Nephron progenitor cell (in vitro differentiated cells): ENCODE measurements around the gene KLHL25.

Experiments
- DNase-seq: peaks from one replicate; pipeline ENCODE4 v3.0.0; 2021
- H3K27ac Mint-ChIP-seq: 2 replicates; pipeline ENCODE4 v1.8.0; 2021; ENCODE audit warnings: mild to moderate bottlenecking, moderate library complexity, mixed read lengths
- H3K27me3 Mint-ChIP-seq: 2 replicates; pipeline ENCODE4 v1.8.0; 2021; ENCODE audit warnings: mild to moderate bottlenecking, low read depth, mixed read lengths; ENCODE audit not compliant: poor library complexity
- H3K36me3 Mint-ChIP-seq: 2 replicates; pipeline ENCODE4 v1.8.0; 2021; ENCODE audit warnings: low read depth, mixed read lengths
- H3K4me1 Mint-ChIP-seq: 2 replicates; pipeline ENCODE4 v1.8.0; 2021; ENCODE audit warnings: mixed read lengths
- H3K4me3 Mint-ChIP-seq: 2 replicates; pipeline ENCODE4 v1.8.0; 2021; ENCODE audit warnings: mild to moderate bottlenecking, moderate library complexity, mixed read lengths
- H3K9me3 Mint-ChIP-seq: 2 replicates; pipeline ENCODE4 v1.8.0; 2021; ENCODE audit warnings: mild to moderate bottlenecking, moderate library complexity, mixed read lengths
- CTCF ChIP-seq: fragments of 200-600 bp; sonication (generic); IDR thresholded peaks from 2 replicates; pipeline ENCODE4 v1.5.0; 2021; ENCODE audit warnings: antibody characterized with exemption

KLHL25 gene

GRCh38 chr15:85766001-85766831, 28.5 kb downstream of the KLHL25 start:
- Mint-ChIP-seq H3K27me3 (no peaks in the 10 kb centered on the region), H3K9me3 (no peaks in the 10 kb centered on the region), H3K27ac (peak overlapping the region; percentile 59), H3K4me1 (peaks cover 59% of the 10 kb centered on the region), H3K36me3 (peaks cover 30% of the 10 kb centered on the region), H3K4me3 (no peak overlapping the region)
- DNase-seq, result no peak
- no peak for TF ChIP-seq CTCF

GRCh38 chr15:85764649-85765277, 30.0 kb downstream of the KLHL25 start:
- Mint-ChIP-seq H3K27ac (no peak overlapping the region), H3K36me3 (peaks cover 24% of the 10 kb centered on the region)
- no peak for TF ChIP-seq CTCF

GRCh38 chr15:85763673-85764633, 30.8 kb downstream of the KLHL25 start:
- peaks cover 18% of the 10 kb centered on the region for H3K36me3 Mint-ChIP-seq
- H3K9me3 Mint-ChIP-seq, result no peaks in the 10 kb centered on the region
- H3K27me3 Mint-ChIP-seq, result no peaks in the 10 kb centered on the region
- peaks cover 53% of the 10 kb centered on the region for H3K4me1 Mint-ChIP-seq
- no peak for TF ChIP-seq CTCF
- H3K27ac Mint-ChIP-seq, result peak overlapping the region; percentile 97
- H3K4me3 Mint-ChIP-seq, result peak overlapping the region; percentile 43
- no peak for DNase-seq

More at GRCh38 chr15:85764649-85765277, 30.0 kb downstream of the KLHL25 start:
- H3K27me3 Mint-ChIP-seq, result no peaks in the 10 kb centered on the region
- H3K9me3 Mint-ChIP-seq, result no peaks in the 10 kb centered on the region
- no peak for DNase-seq
- H3K4me1 Mint-ChIP-seq, result peaks cover 53% of the 10 kb centered on the region
- no peak overlapping the region for H3K4me3 Mint-ChIP-seq

GRCh38 chr15:85763157-85763556, 31.6 kb downstream of the KLHL25 start:
- DNase-seq, result peak; percentile 30
- peak overlapping the region; percentile 93 for H3K27ac Mint-ChIP-seq
- peaks cover 53% of the 10 kb centered on the region for H3K4me1 Mint-ChIP-seq
- H3K4me3 Mint-ChIP-seq, result peak overlapping the region; percentile 43
- no peaks in the 10 kb centered on the region for H3K9me3 Mint-ChIP-seq
- no peaks in the 10 kb centered on the region for H3K27me3 Mint-ChIP-seq
- no peak for TF ChIP-seq CTCF
- H3K36me3 Mint-ChIP-seq, result peaks cover 15% of the 10 kb centered on the region

- no peak for TF ChIP-seq CTCF
- DNase-seq, result no peak
- Mint-ChIP-seq H3K9me3 (no peaks in the 10 kb centered on the region), H3K36me3 (peaks cover 13% of the 10 kb centered on the region), H3K27me3 (no peaks in the 10 kb centered on the region), H3K4me3 (peak overlapping the region; percentile 15), H3K27ac (peak overlapping the region; percentile 33), H3K4me1 (peaks cover 53% of the 10 kb centered on the region)
Measured at GRCh38 chr15:85762756-85763127, 32.0 kb downstream of the KLHL25 start.
